Measurements from ENCODE around the gene EFCAB12. TPM values are rescaled to one million over a fixed set of nuclear protein-coding genes. Genes with fewer than 3 reads are reported as not detected.

The EFCAB12 gene
- total RNA-seq, 2 experiments from 2014 or later = 1.1 to 2.5 TPM

DNA sequence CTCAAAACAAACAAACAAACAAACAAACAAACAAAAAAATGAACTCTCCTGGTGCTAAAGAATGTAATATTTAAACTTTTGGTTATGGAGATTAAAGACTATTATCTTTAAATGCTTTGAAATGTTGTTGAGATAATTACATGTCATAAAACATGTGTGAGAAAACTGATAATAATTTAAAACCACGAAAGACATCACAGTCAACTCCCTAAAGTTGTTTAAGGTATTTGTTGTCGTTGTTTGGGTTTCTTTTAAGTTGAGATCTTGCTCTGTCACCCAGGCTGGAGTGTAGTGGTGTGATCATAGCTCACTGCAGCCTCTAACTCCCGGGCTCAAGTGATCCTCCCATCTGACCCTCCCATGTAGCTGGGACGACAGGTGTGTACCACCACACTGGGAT, 12.0 kb downstream of the EFCAB12 start:
- H3K4me1 ChIP-seq (ENCODE audit: insufficient read depth, low read length, poor library complexity, severe bottlenecking) = no peaks in the 10 kb centered on the region
- CTCF ChIA-PET (ENCODE audit: unreplicated experiment) = no interaction called here
- POLR2A ChIA-PET = interaction anchor here (0.7 to 0.8 kb wide), 3 partner anchors 12 to 400 kb away, joined by 3 to 6 read pairs (median 3); no protein-coding TSS in a partner anchor
- no peak overlapping the region for H3K27ac ChIP-seq (ENCODE audit: low read depth, low read length, poor library complexity, severe bottlenecking)
- intact Hi-C loops (cut with micrococcal nuclease; ENCODE audit: unreplicated experiment) = no loop called here
- no peaks in the 10 kb centered on the region for H4K20me1 ChIP-seq (ENCODE audit: insufficient read depth, low read length)
- H3K4me3 ChIP-seq (ENCODE audit: low read depth, low read length, poor library complexity, severe bottlenecking) = no peak overlapping the region
- no TSS peak for BruUV-seq (replicated peaks)
- no peak overlapping the region for H2AFZ ChIP-seq (ENCODE audit: low read length)
- no peaks in the 10 kb centered on the region; the same call in 1 of the 2 replicates for H3K36me3 ChIP-seq (ENCODE audit: insufficient read depth, low read length)
- DNase-seq (ENCODE audit: low spot score) = no peak
- no peak for TF ChIP-seq EZH2phosphoT487 (IDR thresholded peaks at IDR 0.05; ENCODE audit: borderline replicate concordance, low read depth, low read length)
- TF ChIP-seq, protein P1, sequence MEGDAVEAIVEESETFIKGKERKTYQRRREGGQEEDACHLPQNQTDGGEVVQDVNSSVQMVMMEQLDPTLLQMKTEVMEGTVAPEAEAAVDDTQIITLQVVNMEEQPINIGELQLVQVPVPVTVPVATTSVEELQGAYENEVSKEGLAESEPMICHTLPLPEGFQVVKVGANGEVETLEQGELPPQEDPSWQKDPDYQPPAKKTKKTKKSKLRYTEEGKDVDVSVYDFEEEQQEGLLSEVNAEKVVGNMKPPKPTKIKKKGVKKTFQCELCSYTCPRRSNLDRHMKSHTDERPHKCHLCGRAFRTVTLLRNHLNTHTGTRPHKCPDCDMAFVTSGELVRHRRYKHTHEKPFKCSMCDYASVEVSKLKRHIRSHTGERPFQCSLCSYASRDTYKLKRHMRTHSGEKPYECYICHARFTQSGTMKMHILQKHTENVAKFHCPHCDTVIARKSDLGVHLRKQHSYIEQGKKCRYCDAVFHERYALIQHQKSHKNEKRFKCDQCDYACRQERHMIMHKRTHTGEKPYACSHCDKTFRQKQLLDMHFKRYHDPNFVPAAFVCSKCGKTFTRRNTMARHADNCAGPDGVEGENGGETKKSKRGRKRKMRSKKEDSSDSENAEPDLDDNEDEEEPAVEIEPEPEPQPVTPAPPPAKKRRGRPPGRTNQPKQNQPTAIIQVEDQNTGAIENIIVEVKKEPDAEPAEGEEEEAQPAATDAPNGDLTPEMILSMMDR (conservative IDR thresholded peaks at IDR 0.05; ENCODE audit: low read length) = no peak
- H3K4me2 ChIP-seq (ENCODE audit: low read length) = no peak overlapping the region
- H3K79me2 ChIP-seq (ENCODE audit: insufficient read depth, low read depth, low read length) = no peaks in the 10 kb centered on the region
- no peaks in the 10 kb centered on the region; the same call in 1 of the 2 replicates for H3K9me3 ChIP-seq (ENCODE audit: low read length)
- H3K9me2 ChIP-seq (ENCODE audit: insufficient read depth, low read length) = no peaks in the 10 kb centered on the region

GRCh38 chr3:129415830-129416229, 12.6 kb downstream of the EFCAB12 start:
- H3K36me3 ChIP-seq (ENCODE audit: insufficient read depth, low read length) = no peaks in the 10 kb centered on the region; the same call in 1 of the 2 replicates
- DNase-seq (ENCODE audit: low spot score) = no peak
- TF ChIP-seq EZH2phosphoT487 (IDR thresholded peaks at IDR 0.05; ENCODE audit: borderline replicate concordance, low read depth, low read length) = no peak
- TF ChIP-seq, protein P1 (conservative IDR thresholded peaks at IDR 0.05; ENCODE audit: low read length) = no peak
- no peak overlapping the region for H3K4me2 ChIP-seq (ENCODE audit: low read length)
- H3K27ac ChIP-seq (ENCODE audit: low read depth, low read length, poor library complexity, severe bottlenecking) = no peak overlapping the region
- no TSS peak for BruUV-seq (replicated peaks)
- no peaks in the 10 kb centered on the region for H3K79me2 ChIP-seq (ENCODE audit: insufficient read depth, low read depth, low read length)
- no peak overlapping the region for H2AFZ ChIP-seq (ENCODE audit: low read length)
- H3K4me1 ChIP-seq (ENCODE audit: insufficient read depth, low read length, poor library complexity, severe bottlenecking) = no peaks in the 10 kb centered on the region
- no peaks in the 10 kb centered on the region for H3K9me2 ChIP-seq (ENCODE audit: insufficient read depth, low read length)
- H3K9me3 ChIP-seq (ENCODE audit: low read length) = no peaks in the 10 kb centered on the region
- H4K20me1 ChIP-seq (ENCODE audit: insufficient read depth, low read length) = no peaks in the 10 kb centered on the region
- intact Hi-C loops (cut with micrococcal nuclease; ENCODE audit: unreplicated experiment) = no loop called here
- ChIA-PET POLR2A (interaction anchor here (0.7 to 0.8 kb wide), 3 partner anchors 11 to 399 kb away, joined by 3 to 6 read pairs (median 3); no protein-coding TSS in a partner anchor), CTCF (ENCODE audit: unreplicated experiment) (no interaction called here)
- H3K4me3 ChIP-seq (ENCODE audit: low read depth, low read length, poor library complexity, severe bottlenecking) = no peak overlapping the region

DNA sequence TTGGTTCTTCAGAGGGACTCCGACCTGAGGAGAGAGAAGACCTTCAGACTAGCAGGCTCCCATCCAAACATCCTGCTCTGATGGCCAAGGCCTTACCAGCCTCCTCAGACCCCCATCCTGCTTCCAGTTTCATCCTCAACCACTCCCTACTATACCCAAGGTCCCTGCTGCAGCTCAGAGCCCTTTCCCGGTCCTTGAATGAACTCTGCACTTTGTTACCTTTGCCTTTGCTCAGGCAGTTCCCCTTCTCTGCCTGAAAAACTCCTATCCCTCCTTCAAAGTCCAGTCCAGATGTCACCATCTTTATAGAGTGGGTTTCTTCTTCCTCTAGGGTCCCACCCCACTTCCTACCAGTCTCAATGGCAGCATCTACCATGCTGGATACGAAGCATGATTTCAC, 13.1 kb downstream of the EFCAB12 start:
- POLR2A ChIA-PET = no interaction called here
- CTCF ChIA-PET (ENCODE audit: unreplicated experiment) = no interaction called here
- BruUV-seq (replicated peaks) = no TSS peak
- Histone ChIP-seq H4K20me1 (ENCODE audit: insufficient read depth, low read length) (no peaks in the 10 kb centered on the region), H3K9me2 (ENCODE audit: insufficient read depth, low read length) (no peaks in the 10 kb centered on the region), H3K4me3 (ENCODE audit: low read depth, low read length, poor library complexity, severe bottlenecking) (no peak overlapping the region), H3K4me1 (ENCODE audit: insufficient read depth, low read length, poor library complexity, severe bottlenecking) (no peaks in the 10 kb centered on the region), H3K4me2 (ENCODE audit: low read length) (no peak overlapping the region), H3K9me3 (ENCODE audit: low read length) (no peaks in the 10 kb centered on the region), H3K27ac (ENCODE audit: low read depth, low read length, poor library complexity, severe bottlenecking) (no peak overlapping the region), H3K36me3 (ENCODE audit: insufficient read depth, low read length) (no peaks in the 10 kb centered on the region), H3K79me2 (ENCODE audit: insufficient read depth, low read depth, low read length) (no peaks in the 10 kb centered on the region), H2AFZ (ENCODE audit: low read length) (no peak overlapping the region)
- no peak for DNase-seq (ENCODE audit: low spot score)
- intact Hi-C loops (cut with micrococcal nuclease; ENCODE audit: unreplicated experiment) = no loop called here
- TF ChIP-seq EZH2phosphoT487 (IDR thresholded peaks at IDR 0.05; ENCODE audit: borderline replicate concordance, low read depth, low read length) = no peak
- TF ChIP-seq, protein P1 (conservative IDR thresholded peaks at IDR 0.05; ENCODE audit: low read length) = no peak
